GM20431 (cell line): ENCODE measurements around the gene TMPRSS3.
"Not testable (repeated sequence)": the region's sequence is repeated elsewhere in the genome, so short reads cannot be mapped to it uniquely, and the experiment has no call there.

Source experiments
- in situ Hi-C: fragments of 300-500 bp; cut with MseI, MboI; formaldehyde crosslinking; loops from one replicate; pipeline ENCODE4 v1.15.0; 2020; ENCODE audit warnings: low sequenced_read_pairs; ENCODE audit not compliant: unreplicated experiment

The TMPRSS3 gene

DNA sequence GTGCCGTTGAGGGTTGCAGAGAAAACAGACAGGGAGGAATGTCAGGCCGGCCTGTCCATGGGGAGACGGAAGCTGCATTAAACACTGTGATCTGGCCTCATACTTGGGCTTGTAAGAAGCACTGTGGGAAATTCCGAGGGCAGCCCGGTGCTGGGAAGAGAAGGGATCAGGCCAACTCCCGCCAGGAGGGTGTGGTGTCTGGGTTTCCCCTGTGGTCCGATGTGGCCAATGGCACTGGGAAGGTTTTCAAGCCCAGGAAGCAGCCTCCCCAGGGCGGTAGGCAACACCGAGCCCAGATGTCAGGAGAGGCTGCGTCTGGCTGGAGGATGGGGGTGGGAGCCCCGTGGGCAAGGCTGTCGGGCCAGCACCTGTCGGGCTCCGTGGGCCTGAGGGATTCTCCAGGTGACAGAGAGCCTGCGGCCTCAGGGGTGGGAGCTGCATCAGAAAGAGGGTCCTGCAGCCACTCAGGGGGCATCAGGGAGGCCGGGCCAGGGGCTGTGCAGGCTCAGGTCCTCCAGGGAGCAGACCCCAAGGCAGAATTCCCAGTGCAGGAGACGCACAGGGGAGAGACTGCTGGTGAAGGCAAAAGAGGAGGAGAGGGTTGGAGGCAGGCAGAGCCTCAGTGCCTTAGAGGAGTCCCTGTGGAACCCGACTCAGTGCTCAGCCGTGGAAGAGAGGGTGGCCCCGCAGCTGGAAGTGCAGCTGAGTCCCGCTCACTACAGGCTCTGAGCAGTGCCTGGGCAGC is 16.2 kb upstream of the TMPRSS3 start:
- in situ Hi-C loops = no loop called here

DNA sequence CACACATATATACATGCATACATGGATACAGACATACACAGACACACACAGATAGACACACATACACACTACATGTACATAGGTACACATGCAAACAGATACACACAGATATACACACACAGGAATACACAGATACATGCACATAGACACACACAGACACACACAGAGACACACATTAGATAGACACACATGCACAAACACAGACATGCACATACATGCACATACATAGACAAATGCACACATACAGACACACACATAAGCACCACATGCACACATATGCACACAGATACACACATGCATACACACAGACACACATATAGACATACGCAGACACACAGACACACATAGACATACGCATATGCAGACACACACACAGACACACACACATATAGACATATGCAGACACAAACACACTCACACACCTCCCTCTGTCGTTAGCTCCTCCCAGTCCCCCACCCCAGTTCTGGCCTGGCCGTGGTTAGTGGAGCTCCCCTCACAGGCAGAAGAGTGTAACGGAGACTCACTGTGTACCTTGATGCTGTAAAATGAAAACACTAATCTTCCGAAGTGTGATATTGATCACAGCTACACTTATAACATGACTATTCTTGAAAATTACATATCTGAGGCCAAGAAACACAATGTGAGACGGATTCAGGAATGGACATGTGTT is 15.5 kb upstream of the TMPRSS3 start:
- in situ Hi-C loops = no loop called here

DNA sequence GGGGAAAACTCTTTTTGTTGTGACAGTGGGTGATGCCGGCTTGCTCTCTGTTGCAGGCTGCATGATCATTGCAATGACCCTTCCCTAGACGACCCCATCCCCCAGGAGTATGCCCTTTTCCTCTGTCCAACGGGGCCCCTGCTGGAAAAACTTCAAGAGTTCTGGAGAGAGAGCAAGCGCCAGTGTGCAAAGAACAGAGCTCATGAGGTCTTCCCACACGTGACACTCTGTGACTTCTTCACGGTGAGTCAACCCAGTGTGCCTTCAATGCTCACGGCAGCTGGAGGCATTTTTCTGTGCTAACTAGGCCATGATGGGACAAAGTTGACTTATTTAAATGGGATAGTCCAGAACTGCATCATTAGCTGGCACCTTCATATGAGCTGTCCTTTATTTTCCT is 13.5 kb upstream of the TMPRSS3 start:
- in situ Hi-C loops = no loop called here

DNA sequence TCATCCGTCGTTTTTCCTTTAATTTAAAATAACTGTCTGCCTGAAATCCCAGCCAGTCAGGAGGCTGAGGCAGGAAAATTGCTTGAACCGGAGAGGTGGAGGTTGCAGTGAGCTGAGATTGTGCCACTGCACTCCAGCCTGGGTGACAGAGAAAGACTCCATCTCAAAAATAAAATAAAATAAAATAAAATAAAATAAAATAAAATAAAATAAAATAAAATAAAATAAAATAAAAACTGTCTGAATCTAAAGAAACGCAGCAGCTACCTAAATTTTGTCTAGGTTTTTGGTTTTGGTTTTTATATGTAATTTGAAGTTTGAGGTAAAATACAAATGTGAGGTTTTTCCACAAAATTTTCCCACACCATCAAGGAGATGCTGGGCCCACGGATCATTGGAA is 12.9 kb upstream of the TMPRSS3 start:
- in situ Hi-C loops = not testable (repeated sequence)

DNA sequence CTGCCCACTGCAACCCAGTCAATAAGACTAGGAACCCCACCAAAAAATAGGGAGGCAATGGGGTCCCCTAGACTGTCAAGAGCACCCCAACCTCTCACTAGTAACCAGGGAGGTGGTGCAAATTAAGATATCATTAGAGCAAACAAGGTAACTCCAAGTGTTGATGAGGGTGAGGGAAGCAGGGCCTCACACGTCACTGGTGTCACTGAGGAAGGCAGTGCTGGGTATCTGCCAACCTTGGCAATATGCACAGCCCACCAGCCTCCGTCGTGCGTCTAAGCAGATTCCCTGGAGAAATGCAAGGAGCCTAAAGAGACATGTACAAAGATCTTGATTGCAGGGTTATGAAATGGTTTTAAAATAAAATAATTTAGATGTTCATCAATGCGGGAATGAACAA is 11.6 kb upstream of the TMPRSS3 start:
- in situ Hi-C loops = no loop called here

DNA sequence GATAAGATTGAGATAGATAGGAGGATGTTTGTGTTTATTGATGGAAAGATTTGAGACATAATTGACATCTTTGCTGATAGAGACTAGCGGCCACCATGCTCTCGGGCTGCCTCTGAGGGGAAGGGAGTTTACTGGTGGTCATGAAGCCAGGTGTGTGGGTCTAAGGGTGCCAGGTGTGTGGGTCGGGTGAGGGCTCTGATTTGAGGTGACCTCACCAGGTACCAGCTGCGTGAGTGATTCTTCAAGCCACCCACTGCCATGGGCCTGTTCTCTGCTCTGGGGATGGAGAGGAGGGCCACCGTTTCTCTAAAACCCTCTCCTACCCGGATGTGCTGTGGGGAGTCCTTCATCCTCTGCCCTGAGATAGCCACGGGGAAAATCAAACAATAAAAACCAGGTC is 11.0 kb upstream of the TMPRSS3 start:
- in situ Hi-C loops = no loop called here

DNA sequence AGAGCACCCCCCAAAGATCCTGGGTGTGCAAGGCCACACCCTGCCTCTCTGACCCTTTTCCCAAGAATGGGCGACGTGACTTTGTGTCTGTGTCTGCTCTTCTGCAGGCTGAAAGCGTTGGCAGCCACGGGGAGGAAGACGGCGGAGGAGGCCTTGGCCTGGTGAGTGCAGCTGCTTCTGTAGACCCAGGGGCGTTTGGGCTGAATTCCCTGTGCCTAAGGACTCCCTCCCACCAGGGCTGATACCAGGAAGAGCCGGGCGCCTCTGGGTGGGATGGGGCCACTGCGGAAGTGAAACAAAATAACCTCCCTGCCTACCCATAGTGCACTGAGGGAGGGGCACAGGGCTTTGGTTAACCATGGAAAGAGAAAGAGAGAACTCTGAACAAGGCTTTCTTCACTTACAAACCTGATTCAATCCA is 10.4 kb upstream of the TMPRSS3 start:
- in situ Hi-C loops = no loop called here

DNA sequence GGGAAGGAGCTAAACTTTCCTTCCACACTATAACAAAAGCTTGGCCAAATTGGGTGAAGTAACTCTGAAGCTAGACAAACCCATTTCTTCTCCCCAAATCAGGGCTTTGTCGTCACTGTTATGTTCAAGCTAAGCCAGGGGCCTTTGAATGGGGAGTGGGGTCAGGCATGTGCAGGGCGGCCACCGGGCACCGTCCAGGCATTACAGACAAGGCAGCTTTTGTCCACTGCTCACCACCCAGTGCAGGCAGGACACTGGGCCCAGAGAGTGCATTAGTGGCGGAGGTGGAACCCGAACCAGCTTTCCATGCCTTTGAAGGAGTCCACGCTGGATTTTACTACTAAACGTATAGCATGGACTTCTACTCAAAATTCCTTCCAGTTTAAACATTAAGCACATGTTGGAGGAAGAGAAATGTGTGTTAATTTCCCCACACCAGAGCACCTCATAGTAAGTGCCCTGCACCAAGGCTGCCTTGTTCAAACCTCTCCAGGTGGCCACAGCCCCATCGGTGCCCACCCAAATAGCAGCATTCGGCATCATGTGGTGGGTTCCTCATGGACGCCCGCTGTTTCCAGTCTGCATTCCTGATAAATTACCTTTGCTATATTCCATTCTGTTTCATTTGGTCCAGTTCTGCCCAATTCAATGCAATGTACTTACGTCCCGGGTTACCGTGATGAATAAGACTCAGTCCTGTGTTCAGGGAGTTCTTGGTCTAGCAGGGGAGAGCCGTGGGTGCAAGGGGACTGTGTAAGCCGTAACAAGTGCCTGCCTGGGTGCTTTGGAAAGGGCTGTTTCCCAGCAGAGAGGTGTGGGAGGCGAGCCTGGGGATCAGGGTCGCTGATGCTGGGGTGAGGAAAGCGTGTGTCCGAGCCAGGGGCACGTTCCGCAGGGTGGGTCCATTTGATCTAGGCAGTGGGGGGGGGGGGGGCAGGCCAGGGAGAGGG is 9.5 kb upstream of the TMPRSS3 start:
- in situ Hi-C loops = no loop called here

DNA sequence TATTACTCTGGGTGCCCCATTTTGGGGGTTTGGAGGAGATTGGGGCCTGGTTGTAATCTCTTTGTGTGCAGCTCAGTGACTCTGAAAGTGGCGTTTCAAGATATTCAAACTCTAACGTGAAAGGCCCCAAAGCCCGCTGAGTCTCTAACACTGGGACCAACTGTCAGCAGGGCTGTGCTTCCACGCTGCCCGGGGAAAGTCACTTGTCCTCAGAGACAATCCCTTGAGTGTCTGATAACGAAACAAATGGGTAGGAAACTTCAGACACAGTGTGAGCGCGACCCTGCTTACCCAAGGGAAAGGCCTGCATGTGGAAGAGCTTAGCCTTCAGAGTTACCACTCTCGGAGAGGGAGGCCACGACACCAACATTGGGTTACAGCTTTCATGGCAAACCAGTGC is 8.7 kb upstream of the TMPRSS3 start:
- in situ Hi-C loops = no loop called here

DNA sequence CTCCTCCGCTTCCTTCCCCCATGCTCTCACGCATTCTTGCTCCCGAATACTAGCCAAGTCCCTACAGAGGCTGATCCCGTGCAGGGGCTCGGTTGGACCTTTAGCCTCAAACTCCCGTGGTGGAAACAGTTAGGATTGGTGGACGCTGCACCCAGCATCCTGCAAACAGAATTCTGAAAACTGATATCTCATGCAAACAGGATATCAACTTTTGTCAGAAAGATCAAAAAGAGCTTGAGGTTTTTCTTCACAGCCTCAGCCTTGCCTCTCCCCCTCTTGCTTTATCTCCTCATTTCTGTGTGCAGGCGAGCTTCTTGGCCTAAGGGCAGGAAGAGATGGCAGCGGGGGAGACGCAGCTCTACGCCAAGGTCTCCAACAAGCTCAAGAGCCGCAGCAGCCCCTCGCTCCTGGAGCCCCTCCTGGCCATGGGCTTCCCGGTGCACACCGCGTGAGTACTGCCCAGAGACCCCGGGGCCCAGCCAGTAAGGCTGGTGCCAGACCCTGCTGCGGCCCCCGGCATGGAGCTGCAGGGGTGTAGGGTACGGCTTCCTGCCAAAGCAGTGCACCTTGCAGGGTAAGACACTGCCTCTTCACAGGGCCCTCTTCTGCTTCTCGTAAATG is 7.9 kb upstream of the TMPRSS3 start, which contains the start of gene UBASH3A:
TSS of gene UBASH3A (plus strand) at position 292 of the 621 bp plus-strand sequence. CDS start at position 336, 44 bp downstream.
- in situ Hi-C loops = no loop called here

DNA sequence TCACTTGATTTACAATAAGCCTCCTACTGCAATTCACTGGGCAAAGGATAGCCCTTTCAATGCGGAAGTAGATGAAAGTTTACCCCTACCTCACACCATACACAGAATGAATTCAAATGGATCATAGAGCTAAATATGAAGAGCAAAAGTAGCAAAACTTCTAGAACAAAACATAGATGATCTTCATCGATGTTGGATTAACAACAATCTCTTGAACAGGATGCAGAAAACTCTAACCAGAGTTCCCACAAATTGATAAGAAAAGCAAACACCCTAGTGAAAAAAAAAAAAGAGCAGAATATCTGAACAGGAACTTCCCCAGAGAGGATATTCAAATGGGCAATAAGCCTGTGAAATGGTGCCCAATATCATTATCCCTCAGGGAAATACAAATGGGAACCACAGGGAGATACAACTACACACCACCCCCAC is 6.0 kb upstream of the TMPRSS3 start:
- in situ Hi-C loops = no loop called here

DNA sequence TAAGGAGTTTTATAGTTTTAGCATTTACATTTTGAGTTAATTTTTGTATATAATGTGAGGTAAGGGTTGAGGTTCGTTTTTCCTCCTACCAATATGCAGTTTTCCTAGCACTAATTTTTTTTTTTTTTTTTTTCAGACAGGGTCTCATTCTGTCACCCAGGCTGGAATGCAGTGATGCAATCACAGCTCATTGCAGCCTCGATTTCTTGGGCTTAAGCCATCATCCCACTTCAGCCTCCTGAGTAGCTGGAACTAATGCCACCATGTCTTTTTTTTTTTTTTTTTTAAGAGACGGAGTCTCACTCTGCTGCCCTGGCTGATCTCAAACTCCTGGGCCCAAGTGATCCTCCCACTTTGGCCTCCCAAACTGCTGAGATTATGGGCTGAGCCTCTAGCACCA is 5.3 kb upstream of the TMPRSS3 start:
- in situ Hi-C loops = no loop called here

DNA sequence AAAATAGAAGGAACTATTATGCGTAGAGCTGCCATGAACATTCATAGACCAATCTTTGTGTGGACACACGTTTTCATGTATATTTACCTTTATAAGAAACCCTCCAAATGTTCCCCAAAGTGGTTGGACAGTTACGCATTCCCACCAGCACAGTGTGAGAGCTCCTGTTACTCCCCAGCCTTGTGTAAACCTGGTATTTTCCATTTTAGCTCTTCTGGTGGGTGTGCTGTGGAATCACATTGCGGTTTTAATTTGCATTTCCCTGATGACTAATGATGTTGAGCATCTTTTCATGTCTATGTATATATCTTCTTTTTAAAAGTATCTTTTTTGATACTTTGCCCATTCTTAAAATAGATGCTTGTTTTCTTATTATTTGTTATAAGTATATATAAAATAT is 4.7 kb upstream of the TMPRSS3 start:
- in situ Hi-C loops = no loop called here

DNA sequence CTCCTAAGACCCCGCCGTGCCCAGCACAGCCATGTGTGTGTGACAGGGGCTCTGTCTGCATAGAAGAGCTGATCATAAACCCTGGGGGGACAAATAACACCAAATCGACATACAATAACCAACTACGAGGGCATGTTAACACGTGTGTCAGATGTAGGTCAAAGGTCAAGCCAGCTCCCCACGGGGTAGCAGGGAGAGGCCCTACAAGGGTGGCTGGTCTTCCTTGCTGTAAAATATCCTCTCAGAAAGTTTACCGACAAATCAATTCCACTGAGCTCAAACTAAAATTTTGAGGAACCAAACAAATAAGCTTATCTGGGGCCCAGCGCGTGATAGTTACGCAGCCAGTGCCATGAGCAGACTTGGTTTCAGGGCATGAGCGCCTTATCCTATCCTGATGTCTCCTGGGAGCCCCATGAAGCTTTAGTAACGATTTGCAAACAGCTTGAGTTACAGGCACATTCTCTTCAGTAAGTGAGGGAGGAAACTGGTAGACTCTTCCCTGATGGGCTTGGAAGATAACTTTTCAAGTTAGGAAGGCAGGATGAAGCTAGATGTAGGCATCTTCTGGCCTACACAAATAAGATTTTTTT is 2.7 kb upstream of the TMPRSS3 start:
- in situ Hi-C loops = no loop called here

DNA sequence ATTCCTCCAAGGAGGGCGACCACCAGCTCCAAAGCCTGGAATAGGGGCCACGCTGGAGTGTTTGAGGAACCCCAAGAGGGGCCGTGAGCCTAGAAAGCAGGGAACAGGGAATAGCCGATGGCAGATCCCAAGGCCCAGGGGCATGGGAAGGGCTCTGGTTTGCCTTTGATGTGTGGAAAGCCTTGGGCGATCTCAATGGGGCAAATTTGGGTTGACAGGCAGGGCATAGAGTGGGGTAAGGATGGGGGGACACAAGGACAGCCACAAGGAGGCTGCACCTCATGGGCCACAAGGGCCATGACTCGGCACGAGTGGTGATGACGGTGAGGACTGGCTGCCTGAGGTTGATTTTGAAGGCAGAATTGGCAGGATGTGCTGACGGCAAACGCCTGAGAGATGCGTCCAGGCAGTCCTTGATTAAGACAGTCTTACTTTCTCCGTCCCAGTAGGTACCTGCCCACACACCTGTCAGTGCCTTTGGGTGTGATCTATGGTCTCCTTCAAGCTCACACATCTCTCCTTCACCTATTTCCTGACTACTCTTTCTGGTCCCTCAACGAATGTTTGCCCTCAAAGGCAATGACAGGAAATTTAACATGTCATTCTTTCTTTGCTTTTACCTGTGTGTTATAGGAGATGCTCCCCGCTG is 2.0 kb upstream of the TMPRSS3 start:
- in situ Hi-C loops = no loop called here

DNA sequence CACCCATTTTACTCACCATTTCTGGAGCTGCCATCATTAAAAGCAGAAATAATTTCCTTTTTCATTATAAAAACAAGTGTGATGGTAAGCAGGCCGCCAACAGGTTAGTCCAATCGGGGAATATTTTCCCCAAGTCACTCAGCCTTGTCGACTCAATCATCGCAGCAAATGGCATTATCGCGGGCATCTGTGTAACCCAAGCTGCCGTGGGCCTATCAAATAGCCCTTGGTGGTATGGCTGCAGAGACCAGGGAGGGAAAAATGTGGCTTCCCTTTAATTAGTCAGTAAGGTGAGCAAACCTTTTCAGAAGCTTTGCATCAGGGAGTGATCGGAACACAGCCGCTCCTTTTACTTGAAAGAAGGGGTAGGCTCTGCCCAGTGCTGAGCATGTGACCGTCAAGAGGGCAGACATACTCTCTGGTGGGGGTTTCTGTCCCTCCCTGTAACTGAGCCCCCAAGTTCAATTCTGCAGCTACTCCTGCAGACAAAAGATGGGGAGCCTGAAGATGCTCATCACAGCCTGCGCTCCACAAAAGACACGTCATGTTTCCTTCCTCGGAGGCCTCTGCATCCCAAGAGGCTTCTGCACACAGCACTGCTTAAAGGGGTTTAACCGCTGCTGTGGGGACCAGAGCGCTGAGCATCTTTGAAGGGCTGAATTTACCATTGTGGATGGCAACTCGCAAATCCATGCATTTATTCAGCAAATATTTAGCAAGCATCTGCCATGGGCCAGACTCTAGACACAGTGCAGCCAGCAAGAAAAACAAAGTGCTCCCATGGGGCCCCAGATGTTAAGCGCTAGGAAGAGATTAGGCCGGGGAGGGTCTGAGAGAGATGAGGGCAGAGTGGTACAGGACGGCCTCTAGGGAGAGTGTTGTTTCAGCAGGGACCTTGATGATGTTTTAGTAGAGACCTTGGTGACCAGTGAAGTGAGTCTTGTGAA is 1.2 kb upstream of the TMPRSS3 start:
- in situ Hi-C loops = no loop called here

DNA sequence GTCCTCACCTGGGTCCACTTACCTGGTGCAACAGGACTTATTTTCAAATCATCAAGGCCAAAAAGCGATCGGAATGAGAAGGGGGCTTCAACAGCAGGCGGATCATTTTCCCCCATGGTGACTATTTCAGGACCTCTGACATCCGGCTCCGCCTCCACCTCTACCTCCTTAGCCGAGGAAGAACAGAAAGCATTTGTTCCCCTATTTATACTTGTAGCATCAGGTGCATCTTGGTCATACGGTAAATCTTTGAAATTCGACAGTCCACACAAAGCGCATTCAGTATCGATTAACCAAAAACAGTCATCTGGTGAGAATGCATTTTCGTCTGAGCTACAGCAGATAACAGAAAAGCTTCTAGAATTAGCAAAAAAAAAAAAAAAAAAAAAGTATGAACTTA is 550 bp downstream of the TMPRSS3 start:
- in situ Hi-C loops = no loop called here

DNA sequence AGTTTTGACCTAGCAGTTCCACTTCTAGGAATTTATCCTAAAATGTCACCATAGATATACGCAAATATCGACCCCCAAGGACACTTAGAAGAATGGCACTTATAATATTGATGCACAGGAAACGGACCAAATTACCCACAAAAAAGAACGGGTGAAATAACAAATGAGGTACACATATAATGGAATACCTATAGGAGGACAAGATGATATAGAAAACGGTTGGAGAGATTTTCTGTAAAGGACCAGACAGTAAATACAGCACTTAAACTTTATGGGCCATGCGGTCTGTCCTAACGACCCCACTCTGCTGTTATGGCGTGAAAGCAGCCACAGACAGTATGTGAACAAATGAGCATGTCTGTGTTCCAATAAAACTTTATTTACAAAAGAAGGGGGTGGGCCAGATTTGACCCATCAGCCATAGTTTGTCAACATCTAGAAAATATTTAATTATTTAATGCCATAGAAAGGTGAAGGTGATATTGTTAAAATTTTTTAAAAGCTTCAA is 2.4 kb downstream of the TMPRSS3 start:
- in situ Hi-C loops = no loop called here
